Adrenal gland (tissue), 5 donors: ENCODE results near the gene SYT13.
"Not testable (repeated sequence)": the region's sequence is repeated elsewhere in the genome, so short reads cannot be mapped to it uniquely, and the experiment has no call there.

Source experiments
- CTCF ChIP-seq, 6 experiments: fragments of 450-650 bp in 4 of 6; fragments of 200-600 bp in 2 of 6; sonication (generic) in 1 of 6; IDR thresholded peaks; 1 replicate in 5 of 6; 2 replicates in 1 of 6; pipeline versions ENCODE4 v1.5.1 to v1.8.0; 2016 to 2021; ENCODE audit warnings: antibody characterized with exemption in 6 of 6, mild to moderate bottlenecking in 2 of 6, moderate library complexity in 1 of 6
- POLR2A ChIP-seq, 2 donors: fragments of 450-650 bp; IDR thresholded peaks; one replicate each; pipeline ENCODE4 v1.6.1; 2017; ENCODE audit warnings: antibody characterized with exemption in 2 of 2, mild to moderate bottlenecking in 2 of 2, moderate library complexity in 1 of 2
- donor health status: DM: no; HTN: no; CAD: no.

- TF ChIP-seq POLR2A, CTCF (IDR thresholded peaks at IDR 0.05): not testable (repeated sequence)
Observed at GRCh38 chr11:45249372-45249771, 36.8 kb downstream of the SYT13 start.
